Right forelimb (tissue), 1 donor: ENCODE data around the gene GSK3B.
"Not testable (repeated sequence)": the region's sequence is repeated elsewhere in the genome, so short reads cannot be mapped to it uniquely, and the experiment has no call there.

Experiments
- DNase-seq: peaks from one replicate; pipeline ENCODE4 v3.0.0-alpha.2; 2018

Gene GSK3B

GRCh38 chr3:119927190-119927589 lies 167.1 kb downstream of the GSK3B start:
- DNase-seq = no peak

DNA sequence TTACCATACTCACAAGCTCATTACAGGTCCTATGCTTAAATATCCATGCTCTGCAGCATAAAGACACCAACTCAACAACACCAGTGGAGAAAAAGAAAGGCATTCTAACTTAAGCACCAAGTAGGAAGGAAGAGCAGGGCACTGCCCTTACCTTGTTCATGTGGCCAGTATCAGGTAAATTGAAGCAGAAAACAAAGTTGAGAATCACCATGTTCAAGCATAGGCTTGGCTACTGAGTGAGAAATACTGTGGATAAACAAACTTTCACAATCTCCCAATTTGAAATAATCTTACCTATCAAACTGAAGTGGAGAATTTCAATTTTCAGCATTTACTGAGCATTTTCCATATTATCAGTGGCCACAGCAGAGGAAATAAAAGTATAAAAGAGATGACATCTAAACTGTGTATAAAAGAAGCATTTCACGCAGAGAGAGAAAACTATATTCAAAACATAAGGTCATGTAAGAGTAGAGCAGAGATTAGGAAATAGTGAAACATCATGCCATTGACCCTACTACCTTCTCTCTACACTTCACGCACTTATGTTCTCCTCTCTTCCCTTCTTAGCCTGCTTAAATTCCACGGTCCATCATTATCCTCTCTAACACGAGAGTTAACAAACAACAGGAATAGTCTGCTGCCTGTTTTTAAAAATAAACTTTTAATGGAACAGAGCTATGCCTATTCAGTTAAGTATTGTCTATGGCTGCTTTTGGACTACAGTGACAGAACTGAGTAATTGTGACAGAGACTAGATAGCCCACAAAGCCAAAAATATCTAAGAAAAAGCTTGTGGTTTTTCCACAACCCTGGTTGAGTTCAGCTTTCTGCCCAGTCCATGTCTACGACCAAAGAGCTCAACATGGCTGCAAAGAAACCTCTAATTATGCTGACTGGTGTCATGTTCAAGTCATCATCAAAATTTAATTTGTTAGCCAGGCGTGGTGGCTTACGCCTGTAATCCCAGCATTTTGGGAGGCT lies 169.8 kb downstream of the GSK3B start:
- DNase-seq = no peak

GRCh38 chr3:119918992-119919933 lies 175.0 kb downstream of the GSK3B start:
- DNase-seq = no peak

DNA sequence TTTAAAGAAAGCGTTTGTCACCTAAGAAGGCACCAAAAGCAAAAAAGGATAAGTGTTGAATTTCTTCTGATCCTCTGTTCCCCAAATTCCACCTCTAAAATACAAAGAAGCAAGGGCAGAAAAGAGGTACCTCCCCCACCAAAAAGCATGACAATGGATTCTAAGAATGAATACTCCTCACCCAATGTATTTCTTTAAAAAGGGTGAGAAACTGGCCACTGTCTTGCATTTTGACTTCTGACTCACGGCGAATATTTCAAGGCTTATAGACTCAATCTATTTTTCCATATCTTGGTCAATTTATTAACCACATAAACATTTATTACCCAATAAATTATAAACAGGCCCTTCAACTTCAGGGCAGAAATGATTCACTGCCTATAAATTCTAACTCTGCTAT lies 181.2 kb downstream of the GSK3B start:
- DNase-seq = no peak

GRCh38 chr3:119912220-119912619 lies 182.0 kb downstream of the GSK3B start:
- DNase-seq = no peak

GRCh38 chr3:119911748-119912147 lies 182.5 kb downstream of the GSK3B start:
- DNase-seq = no peak

- DNase-seq = no peak
Measured at GRCh38 chr3:119902061-119902460, 192.2 kb downstream of the GSK3B start.

GRCh38 chr3:119901148-119901547 lies 193.1 kb downstream of the GSK3B start:
- DNase-seq = no peak

- DNase-seq = no peak
Measured at GRCh38 chr3:119899192-119899511, 195.1 kb downstream of the GSK3B start.

DNA sequence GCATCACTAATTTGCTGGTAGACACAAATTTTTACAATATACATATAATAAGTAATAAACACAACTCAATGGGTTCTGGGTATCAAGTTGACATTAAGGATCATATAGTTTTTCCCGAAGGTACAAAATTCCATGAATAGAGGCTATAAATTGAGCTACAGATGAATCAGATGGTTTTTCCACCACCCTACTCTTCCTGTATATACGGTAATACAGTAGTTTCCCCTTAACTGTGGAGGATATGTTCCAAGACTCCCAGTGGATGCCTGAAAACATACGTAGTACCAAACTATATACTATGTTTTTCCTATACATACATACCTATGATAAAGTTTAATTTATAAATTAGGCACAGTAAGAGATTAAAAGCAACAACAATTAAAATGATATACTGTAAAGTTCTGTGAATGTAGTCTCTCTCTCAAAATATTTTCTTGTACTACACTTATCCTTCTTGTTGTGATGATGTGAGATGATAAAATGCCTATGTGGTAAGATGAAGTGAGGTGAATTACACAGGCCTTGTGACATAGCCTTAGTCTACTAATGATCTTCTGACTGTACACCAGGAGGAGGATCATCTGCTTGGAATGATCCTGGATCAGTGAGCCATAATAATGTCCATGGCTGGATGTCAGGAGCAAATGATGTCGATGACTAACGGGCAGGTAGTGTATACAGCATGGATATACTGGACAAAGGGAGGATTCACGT lies 195.6 kb downstream of the GSK3B start:
- no peak for DNase-seq

DNA sequence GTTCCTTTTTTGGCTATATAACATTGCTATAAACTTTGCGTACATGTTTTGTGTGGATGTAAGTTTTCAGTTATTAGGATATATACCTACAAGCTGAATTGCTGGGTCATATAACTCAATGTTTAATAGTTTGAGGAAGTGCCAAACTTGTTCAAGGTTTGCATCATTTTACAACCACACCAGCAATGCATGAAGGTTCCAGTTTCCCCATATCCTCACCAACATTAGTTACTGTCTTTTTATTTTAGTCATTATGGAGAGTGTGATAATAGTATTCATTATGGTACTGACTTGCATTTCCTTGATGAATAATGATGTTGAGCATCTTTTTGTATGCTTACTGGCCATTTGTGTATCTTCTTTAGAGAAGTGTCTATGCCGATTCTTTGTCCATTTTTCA lies 200.1 kb downstream of the GSK3B start:
- DNase-seq = no peak

DNA sequence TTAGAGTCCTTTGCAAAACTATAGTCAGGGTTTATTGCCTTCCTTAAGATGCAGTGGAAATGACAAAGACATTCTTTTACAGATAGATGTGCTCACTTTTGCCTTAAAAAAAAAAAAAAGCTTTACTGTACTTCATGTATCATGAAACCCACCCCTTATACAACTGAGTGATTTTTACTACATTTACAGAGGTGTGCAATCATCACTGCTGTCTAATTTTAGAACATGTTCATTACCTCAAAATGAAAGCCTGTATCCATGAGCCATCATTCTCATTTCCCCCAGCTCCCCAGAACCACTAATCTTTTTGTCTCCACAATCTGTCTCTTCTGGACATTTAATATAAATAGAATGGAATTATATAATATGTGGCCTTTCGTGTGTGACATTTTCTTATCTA lies 200.5 kb downstream of the GSK3B start:
- no peak for DNase-seq

GRCh38 chr3:119891944-119892721 lies 202.1 kb downstream of the GSK3B start:
- no peak for DNase-seq

- not testable (repeated sequence) for DNase-seq
Measured at GRCh38 chr3:119888681-119889080, 205.6 kb downstream of the GSK3B start.

- no peak for DNase-seq
Measured at GRCh38 chr3:119885746-119886530, 208.3 kb downstream of the GSK3B start.

- DNase-seq = no peak
Measured at GRCh38 chr3:119884161-119884557, 210.1 kb downstream of the GSK3B start.

GRCh38 chr3:119883461-119884160 lies 210.6 kb downstream of the GSK3B start:
- no peak for DNase-seq

GRCh38 chr3:119880966-119881365 lies 213.3 kb downstream of the GSK3B start:
- DNase-seq = no peak

- no peak for DNase-seq
Measured at GRCh38 chr3:119873646-119874045, 220.6 kb downstream of the GSK3B start.

GRCh38 chr3:119872773-119873172 lies 221.5 kb downstream of the GSK3B start:
- DNase-seq = no peak

DNA sequence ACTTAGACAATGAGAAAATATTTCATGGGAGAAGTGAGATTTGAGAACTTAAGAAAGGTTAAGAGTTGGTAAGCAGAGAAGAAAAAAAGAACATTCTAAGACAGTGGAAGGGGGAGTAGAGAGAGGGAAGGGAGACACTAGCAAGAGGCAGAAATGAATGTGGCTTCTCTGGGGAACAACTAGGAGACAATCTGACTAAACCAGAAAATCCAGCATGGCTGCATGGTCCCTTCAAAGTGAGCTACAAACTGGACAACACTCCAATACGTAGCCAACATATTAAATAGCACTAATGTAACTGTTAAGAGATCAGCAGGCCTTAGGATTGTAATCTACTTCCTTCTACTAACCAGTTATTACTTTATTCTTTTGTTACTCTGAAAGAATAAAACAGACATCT lies 222.7 kb downstream of the GSK3B start:
- DNase-seq = no peak
